ENCODE results near the gene SH3GL2.
"Not testable (repeated sequence)": the region's sequence is repeated elsewhere in the genome, so short reads cannot be mapped to it uniquely, and the experiment has no call there.

The SH3GL2 gene

DNA sequence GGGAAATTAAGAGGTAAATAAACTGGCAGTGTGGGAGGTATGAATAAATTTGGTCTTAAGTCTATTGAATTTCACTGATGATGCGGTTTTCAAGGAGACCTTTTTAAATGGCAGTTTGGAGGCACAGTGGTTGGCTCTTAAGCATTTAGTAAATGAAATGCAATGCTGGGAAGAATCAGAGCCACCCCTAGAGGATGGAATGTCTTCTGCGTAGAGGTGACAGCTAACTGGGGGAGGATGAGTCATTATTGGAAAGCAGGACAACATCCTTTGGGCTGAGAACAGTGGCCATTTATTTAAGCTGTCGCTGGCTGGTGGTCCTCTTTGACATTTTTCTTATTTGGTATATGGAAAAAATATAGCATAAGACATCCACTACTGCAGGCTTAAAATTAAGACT, 163.2 kb downstream of the SH3GL2 start:
- no peak for FAIRE-seq
- DNase-seq (ENCODE audit: low spot score), result peak; percentile 10

DNA sequence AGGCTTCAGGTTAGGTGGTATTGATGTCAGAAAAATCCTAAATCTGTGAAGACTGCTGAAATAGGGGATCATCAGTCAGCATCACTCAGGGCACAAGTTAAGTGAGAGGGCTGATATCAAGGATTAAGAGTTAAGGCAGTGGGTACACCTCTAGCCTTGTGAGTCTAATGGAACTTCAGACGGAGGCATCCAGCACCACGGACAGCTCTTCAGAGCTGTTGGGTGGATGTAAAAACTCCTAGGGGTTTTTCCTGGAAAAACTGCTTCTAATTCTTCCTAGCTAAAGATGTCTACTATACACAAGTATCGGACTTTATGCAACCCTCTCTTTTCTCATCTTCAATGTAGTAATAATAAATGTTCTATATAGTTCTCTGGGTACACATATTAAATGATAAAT, 165.9 kb downstream of the SH3GL2 start:
- DNase-seq (ENCODE audit: low spot score), result peak; percentile 4
- no peak for FAIRE-seq

DNA sequence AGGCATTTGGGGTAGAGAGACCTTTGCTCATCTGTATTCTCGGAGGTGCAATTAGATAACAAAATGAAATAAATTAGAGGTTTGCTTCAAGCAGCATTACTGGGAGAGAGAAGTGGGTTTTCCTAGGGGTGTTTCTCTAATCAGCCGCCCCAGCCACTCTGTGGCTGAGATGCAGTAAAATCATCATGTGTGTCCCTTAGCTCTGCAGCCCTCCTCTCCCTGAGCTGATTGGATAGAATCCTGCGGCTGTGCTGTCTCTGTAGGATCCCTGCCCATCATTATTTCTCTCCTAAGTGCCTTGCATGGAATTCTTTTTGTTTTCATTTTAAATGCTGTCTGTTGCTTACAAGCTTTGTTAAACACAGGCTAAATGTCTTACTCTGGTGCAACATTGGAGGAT, 171.4 kb downstream of the SH3GL2 start:
- FAIRE-seq (no peak), DNase-seq (ENCODE audit: low spot score) (no peak)

DNA sequence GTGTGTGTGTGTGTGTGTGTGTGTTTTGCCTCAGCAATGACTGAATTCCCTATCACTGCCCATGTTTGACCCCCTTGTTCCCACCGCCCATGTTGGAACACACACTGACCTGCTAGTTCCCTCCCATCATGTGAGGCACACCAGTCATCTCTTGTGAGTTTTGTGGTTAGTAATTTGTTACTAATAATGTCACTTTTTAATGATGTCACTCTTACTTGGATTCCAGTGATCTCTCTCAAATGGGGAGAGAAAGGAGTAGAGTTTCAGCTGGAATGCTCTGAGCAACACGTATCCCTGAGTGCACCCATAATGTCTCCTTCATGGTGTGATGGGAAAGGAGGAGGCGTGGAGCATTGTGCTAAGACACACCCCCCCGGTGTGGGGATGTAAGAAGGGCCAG, 172.6 kb downstream of the SH3GL2 start:
- DNase-seq (ENCODE audit: low spot score), result no peak
- no peak for FAIRE-seq

DNA sequence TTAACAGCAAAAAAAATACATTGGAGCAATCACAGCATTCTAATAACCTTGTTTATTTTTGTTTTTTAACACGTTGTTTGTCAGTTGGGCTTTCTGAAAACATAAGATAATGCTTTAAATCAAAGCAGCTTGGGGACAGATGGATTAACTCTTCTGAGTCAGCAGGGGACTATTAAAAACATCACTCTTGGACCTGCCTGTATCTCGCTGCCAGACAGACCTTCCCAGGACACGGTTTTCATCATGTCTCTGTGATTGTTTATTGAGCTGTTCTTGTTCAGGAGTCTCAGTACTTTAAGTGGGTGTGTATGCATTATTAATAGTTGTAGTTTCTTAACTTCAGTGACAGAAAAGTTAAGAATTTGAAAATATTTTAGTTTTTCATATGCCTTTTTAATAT, 173.2 kb downstream of the SH3GL2 start:
- no peak for DNase-seq (ENCODE audit: low spot score)
- no peak for FAIRE-seq

DNA sequence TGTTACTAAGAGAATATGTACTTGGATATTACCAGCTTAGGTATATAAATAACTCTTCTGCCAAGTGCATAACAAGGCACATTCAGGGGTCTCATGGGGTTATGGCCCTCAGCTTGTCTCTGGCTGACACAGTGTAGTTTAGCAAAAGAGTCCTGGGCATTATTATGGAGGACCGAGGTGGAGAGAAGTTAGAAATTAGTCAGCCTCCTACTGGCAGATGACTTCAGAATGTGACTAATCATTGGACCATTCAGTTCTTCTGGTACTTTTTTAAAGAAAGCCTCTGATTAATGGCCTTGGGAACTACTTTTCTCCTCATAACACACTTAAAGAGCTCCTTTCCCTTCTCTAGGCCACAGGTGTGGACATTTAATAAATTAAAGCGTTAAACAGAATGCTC, 178.9 kb downstream of the SH3GL2 start:
- no peak for DNase-seq (ENCODE audit: low spot score)
- FAIRE-seq, result no peak

DNA sequence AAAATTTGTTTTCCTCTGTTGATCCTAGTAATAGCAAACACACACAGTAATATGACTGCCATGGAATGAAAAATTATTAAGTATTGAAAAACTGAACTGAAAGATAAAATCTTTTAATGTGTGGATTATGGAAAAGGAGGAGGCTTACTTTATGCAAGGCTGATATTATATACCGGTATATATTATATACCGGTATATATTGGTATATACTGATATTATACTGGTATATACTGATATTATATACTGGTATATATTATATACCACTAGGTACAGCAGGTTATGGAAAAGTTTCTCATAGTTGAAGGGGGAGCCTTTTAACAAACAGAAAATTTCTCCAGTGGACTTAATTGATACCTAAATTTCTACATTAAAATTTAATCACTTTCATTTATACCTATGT, 181.4 kb downstream of the SH3GL2 start:
- no peak for DNase-seq (ENCODE audit: low spot score)
- FAIRE-seq, result no peak

DNA sequence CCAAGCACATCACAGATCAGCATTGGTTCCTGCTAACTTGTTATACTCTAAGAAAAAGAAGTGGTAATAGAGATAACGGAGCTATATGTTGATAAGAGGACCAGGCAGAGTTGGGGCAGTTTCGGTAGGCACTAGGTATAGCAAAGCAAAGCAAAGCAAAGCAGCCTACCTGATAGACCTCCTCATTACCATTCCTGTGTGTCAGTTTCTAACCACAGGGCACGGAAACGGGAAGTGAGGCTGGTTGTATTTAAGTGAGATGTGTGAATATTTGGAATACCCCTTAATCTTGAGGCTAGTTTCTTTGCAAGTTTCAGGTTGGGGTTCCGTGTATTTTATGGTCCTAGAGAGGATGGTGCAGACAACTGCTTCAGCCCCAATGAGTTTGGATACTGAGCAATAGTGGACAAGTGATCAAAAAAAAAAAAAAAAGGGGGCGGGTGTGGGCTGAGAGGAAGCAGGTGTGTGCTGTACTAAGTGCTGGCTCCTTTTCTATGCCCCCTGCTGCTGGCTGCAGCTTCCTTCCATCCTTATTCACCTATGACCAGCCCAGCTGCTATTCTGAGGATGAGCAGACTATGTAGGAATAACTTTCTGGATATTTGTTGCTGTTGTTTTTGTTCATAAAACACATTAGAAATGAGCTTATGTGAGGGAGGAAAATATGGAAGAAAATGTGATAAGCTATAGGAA, 183.3 kb downstream of the SH3GL2 start:
- FAIRE-seq (no peak), DNase-seq (ENCODE audit: low spot score) (no peak)

DNA sequence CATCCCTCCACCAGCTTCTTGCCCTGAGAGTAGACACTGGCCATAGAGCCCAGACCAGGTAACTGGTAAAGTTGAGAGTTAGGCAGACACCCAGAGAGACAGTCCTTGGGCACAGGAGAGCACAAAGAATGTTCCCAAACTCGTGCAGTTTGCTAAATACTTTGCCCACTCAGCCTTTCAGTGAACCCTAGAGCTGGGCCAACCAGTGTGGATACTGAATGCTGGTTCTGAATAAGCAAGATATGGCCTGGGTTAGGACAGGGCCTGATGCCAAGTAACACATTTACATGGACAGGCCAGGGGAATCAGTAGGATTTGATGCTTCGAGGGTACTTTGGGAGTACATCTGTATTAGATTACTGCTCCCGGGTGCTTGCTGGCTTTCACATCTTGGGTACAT, 185.4 kb downstream of the SH3GL2 start:
- no peak for FAIRE-seq

DNA sequence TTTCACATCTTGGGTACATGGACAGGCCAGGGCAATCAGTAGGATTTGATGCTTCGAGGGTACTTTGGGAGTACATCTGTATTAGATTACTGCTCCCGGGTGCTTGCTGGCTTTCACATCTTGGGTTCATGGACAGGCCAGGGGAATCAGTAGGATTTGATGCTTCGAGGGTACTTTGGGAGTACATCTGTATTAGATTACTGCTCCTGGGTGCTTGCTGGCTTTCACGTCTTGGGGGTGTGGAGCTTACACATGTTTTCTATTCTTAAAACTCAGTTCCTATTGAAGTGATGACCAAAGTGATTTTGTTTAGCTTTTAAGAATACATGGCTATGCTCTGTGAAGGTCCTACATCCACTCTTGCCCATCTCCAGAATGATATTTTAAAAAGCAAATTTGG, 186.3 kb downstream of the SH3GL2 start:
- DNase-seq (ENCODE audit: low spot score); FAIRE-seq: not testable (repeated sequence)

More for the DNA sequence above, 185.4 kb downstream of the SH3GL2 start:
- no peak for DNase-seq (ENCODE audit: low spot score)

DNA sequence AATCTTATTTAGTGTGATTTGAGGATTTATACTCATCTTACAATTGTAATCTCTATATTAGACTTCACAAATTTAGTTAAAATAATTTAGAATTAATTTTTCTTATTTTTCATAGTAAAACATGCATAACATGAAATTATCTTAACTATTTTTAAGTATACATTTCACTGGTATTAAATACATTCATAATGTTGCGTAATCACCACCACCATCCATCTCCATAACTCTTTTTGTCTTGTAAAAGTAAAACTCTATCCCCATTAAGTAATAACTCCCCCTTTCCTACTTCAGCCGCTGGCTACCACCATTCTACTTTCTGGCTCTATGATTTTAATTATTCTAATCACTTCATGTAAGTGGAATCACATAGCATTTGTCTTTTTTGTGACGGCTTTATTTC, 193.4 kb downstream of the SH3GL2 start:
- no peak for DNase-seq (ENCODE audit: low spot score)
- FAIRE-seq, result no peak

DNA sequence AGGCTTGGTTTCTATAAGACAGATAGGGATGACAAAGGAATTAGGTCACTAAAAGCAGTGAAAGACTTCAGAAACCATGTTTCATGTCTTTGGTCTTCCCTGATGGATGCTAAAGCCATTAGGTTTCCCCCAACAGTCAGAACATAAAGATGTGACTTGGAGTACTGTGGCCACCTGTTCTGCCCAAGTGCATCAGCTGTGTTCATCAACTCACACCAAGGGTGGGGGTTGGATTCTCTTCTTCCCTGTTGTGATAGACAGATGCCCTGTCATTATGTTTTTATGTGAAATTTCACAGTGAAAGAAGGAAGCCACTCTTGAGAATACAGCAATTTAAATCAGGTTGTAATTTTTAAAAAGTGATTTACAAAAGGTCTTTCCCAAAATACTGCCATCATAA, 196.8 kb downstream of the SH3GL2 start:
- no peak for FAIRE-seq
- no peak for DNase-seq (ENCODE audit: low spot score)

DNA sequence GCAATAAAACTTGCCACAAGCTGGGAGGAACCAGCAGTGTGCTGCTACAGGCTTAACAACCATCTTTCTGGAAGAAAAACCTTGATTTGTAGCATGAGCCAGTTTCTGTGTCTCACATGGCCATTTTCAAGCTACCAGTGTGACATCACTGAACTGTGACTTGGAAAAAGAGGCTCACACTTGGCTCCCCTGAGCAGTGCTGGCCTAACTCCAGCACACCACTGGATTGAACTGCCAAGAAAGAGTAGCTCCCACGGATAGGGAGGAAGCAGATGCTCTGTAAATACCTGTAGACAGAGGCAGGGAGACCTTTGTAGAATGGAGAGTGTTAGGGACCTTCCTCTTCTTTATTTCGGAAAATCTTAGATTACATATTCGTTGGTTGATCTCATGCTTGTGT, 197.9 kb downstream of the SH3GL2 start:
- DNase-seq (ENCODE audit: low spot score) (no peak), FAIRE-seq (no peak)

DNA sequence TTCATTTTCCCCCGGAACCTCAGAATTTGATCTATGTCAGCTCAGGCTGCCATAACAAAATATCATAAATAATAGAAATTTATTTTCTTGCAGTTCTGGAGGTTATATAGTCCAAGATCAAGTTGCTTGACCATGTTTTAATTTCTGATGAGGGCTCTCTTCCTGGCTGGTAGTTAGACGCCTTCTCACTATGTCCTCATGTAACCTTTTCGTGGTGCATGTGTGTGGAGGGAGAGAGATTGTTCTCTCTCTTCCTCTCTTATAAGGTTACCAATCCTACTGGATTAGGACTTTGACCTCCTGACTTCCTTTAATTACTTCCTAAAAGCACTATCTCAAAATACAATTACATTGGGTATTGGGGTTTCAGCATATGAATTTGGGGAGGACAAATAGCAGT, 198.6 kb downstream of the SH3GL2 start:
- DNase-seq (ENCODE audit: low spot score), result no peak
- no peak for FAIRE-seq

DNA sequence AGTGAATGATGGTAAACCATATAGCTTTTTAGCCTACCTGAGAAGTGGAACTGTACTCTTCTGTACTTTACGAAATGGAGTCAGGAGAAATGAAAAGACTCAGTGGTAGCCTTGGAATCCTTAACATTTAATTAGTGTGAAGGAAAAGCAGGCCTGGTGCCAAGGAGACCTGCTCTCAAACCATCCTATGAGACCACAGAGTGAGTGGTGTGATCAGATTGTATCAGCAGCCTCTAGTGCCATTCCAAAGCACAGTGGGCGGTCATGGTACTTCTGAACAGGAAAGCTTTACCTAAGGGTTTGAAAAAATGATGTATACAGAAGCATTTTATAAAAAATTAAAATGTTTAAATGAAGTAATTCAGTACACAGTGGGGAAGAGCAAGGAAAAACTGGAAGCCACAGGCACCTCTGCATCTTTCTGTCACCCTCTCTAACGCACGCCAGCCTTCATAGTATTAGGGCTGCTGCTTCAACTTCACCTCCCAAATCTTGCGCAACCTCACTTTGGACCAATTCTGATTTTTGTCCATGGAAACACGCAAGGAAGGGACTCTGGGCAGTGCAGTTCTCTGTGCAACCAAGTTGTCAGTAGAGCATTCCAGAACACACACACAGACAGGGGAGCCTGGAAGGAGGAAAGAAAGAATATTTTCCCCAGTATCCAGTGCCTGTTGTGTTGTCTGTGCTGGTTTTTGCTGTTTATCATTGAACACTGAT, 203.7 kb downstream of the SH3GL2 start:
- DNase-seq (ENCODE audit: low spot score) (no peak), FAIRE-seq (no peak)

DNA sequence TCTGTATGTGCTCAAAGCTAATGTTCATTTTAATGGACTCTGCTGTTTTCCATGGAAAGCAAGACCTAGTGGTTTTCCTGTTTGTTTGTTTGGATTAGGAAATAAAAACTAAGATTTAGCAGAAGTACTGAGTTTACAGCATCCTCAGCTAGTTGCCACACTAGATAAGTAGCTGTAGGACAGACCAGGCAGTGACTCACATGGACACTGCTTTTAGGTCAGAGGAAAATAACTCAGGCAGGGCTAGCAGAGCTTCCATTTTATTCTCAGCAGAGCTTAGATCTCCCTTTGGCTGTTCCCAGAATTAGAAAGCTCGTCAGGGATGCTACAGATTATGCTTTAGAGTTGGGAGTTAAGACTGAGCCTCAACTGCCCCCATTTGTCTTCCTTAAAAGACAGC, 204.4 kb downstream of the SH3GL2 start:
- DNase-seq (ENCODE audit: low spot score), result no peak
- no peak for FAIRE-seq

DNA sequence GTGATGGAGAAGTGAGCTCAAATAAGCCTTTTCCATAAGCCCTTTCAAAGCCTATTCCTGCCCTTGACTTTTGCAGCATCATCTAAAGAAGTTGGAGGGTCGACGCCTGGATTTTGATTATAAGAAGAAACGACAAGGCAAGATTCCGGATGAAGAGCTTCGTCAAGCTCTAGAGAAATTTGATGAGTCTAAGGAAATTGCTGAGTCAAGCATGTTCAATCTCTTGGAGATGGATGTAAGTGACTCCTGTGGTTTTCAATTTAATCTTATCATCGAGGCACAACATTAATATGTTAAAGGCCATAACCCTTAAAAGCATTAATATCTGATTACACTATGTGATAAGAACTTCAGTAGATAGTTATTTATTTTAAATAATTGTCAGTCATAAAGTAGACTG, 210.4 kb downstream of the SH3GL2 start:
- FAIRE-seq, result no peak
- no peak for DNase-seq (ENCODE audit: low spot score)

DNA sequence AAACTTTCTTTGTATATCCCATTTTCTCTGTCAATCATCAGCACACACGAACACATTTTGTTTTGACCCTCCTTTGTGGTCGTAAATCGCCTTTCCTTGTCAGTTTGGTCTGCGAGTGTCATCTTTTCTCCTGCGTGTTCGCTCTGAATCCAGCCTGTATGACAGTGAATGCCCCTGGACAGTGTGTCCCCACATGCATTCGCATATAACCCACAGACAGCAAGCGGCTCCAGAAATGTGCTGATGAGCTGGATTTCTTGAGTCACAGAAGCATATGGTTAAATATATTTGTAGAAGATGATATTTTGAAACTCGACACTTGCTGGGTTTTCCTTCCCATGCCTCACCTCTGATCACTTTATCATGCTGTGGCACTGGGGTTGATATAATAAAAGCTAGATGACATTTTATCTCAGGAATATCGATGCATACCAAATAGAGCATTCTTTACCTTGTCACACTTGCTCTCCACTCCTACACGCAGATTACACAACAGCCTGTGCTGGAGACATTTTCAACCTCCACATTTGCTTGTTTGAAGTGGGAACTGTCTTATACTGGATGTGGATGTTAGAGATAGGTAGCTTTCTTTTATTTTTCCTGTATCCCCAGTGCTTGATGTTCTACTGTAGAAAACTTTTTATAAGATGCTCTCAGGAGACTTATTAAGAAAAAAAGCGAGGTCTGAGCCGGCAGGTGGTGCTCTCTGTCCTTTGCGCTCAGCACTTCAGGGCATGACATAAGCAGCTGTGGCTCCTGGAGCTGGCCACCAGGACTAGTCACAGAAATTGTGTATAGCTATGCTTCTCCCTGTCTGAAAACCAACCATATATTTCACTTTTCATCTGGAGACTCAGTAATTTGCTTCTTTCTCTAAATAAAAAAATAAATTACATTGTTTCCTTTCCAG, 215.1 kb downstream of the SH3GL2 start:
- DNase-seq (ENCODE audit: low spot score) (peak; percentile 9), FAIRE-seq (no peak)

DNA sequence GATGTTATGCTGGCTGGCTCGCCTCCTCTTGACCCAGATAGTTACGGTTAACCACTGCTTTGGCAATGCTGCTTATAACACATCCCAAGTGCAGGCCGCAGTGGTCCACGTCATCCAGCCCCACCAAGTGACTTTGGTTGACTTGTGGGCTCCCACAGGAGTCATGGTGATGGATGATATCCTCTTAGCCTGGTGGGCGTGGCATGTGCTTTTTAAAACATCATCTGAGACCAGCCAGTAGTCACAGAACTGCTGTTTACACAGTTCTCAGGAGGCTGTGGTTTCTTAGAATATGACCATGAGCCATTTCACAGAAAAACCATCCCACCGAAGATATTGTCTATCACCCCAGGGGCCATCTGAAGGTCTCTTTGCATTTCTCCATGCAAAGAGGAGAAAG, 216.9 kb downstream of the SH3GL2 start:
- FAIRE-seq, result no peak
- no peak for DNase-seq (ENCODE audit: low spot score)

DNA sequence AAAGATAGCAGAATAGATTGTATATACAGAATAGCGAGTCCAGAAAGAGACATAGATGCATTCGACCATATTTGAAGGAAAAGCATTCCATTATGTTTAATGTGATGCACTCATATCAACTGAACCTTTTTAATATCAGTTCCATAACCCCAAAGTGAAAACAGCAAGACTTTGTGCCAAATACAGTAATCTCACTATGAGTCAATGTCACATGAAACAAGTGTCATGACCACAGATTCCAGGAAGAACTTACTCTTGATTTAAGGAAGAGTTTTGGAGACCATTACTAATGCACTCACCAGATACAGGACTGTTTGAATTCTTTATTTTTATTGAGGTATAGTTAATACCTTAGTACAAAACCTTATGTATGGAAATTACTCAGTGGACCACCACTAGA, 220.5 kb downstream of the SH3GL2 start:
- DNase-seq (ENCODE audit: low spot score) (peak; percentile 11), FAIRE-seq (no peak)

DNA sequence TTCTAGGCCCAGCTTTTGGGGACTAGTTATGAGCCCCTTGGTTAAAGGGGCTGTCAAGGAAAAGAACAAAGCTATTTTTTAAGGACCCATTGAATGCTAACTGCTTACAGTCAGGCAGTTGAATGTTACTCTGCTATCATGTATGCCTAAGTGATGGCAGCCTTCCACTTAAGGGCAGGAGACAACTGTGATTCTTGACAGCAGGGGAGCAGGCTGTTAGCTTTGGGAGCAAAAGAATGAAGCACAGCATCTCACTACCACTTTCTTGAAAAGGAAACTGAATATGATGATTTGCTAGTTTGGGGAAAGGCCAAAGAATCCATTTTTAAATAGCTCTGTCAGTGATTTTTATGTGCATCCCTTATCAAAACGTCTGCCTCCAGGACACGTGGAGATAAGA, 221.6 kb downstream of the SH3GL2 start:
- FAIRE-seq, result no peak

DNA sequence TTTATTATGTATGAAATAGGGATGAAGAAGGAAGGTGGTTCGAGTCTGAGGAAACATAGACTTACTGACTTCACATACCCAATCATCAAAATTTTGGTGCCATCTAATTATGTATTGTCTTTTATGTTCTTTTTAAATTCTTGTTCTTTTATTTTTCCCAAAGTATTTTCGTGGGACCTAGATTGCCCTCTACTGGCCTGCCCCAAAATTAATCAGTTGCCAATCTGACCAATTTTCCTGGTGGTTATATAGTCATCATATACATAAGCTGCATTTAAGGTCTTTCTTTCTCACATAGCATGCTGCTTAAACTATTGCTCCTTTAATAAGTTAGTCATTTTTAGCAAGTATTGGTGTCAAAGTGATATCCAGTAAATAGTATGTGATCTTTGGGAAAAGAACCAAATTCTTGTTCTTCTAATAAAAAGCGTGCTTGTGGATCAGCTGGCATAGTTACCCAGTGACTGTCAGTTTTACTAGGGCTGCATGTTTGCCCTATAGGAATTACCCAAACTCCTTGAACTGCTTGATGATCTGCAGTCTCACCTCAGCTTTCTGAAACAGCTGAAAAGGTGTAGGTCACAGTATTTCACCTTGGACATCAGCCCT, 223.5 kb downstream of the SH3GL2 start:
- no peak for DNase-seq (ENCODE audit: low spot score)

More for the DNA sequence above, 221.6 kb downstream of the SH3GL2 start:
- no peak for DNase-seq (ENCODE audit: low spot score)

More for the DNA sequence above, 223.5 kb downstream of the SH3GL2 start:
- no peak for FAIRE-seq
